Keratinocyte (primary cell): ENCODE data around the gene CA5B. TPM values are rescaled to one million over a fixed set of nuclear protein-coding genes. Genes with fewer than 3 reads are reported as not detected.

Experiments used
- DNase-seq: peaks from one replicate; pipeline ENCODE4 v3.0.0-alpha.2; 2011; ENCODE audit warnings: low read depth, missing footprints, low spot score
- FAIRE-seq: peaks from 2 replicates; lab custom pipeline; 2011; peaks lifted over from hg19 to GRCh38; lab: Jason Lieb, UNC
- H2AFZ ChIP-seq: 2 replicates; pipeline ENCODE4 v1.6.0; 2012; ENCODE audit warnings: low read length, control low read depth, inconsistent platforms; ENCODE audit not compliant: control insufficient read depth
- H3K27ac ChIP-seq: 2 replicates; pipeline ENCODE4 v1.5.1; 2011; ENCODE audit warnings: low read length; ENCODE audit not compliant: control insufficient read depth, insufficient read depth
- H3K27me3 ChIP-seq: 3 replicates; pipeline ENCODE4 v1.6.0; 2011; ENCODE audit warnings: low read length; ENCODE audit not compliant: control insufficient read depth, insufficient read depth; ENCODE audit errors: extremely low read depth
- H3K36me3 ChIP-seq, 2 experiments: 2 replicates in 1 of 2; 3 replicates in 1 of 2; pipeline ENCODE4 v1.5.1; 2011; ENCODE audit warnings: low read length in 2 of 2, mild to moderate bottlenecking in 1 of 2; ENCODE audit not compliant: control insufficient read depth in 2 of 2, insufficient read depth in 2 of 2; ENCODE audit errors: extremely low read depth in 1 of 2
- H3K4me1 ChIP-seq: 3 replicates; pipeline ENCODE4 v1.5.1; 2011; ENCODE audit warnings: low read length; ENCODE audit not compliant: control insufficient read depth, insufficient read depth; ENCODE audit errors: extremely low read depth
- H3K4me2 ChIP-seq: 3 replicates; pipeline ENCODE4 v1.6.0; 2011; ENCODE audit warnings: low read depth, low read length; ENCODE audit not compliant: control insufficient read depth, insufficient read depth; ENCODE audit errors: extremely low read depth
- H3K4me3 ChIP-seq, 3 experiments: fragments of 200-600 bp in 1 of 3; sonication (generic) in 1 of 3; 2 replicates in 2 of 3; 3 replicates in 1 of 3; pipeline ENCODE4 v1.5.1; 2011 to 2016; ENCODE audit warnings: low read length in 3 of 3, mild to moderate bottlenecking in 3 of 3, control low read depth in 2 of 3, inconsistent platforms in 1 of 3, low read depth in 1 of 3, mixed read lengths in 1 of 3, mixed run types in 1 of 3, moderate library complexity in 1 of 3; ENCODE audit not compliant: control insufficient read depth in 2 of 3, insufficient read depth in 2 of 3; ENCODE audit errors: extremely low read depth in 1 of 3
- H3K79me2 ChIP-seq: 2 replicates; pipeline ENCODE4 v1.6.0; 2012; ENCODE audit warnings: low read length; ENCODE audit not compliant: control insufficient read depth, insufficient read depth
- H3K9ac ChIP-seq: 3 replicates; pipeline ENCODE4 v1.6.0; 2011; ENCODE audit warnings: low read length; ENCODE audit not compliant: control insufficient read depth, insufficient read depth; ENCODE audit errors: extremely low read depth
- H3K9me1 ChIP-seq: 3 replicates; pipeline ENCODE4 v1.6.0; 2011; ENCODE audit warnings: low read length; ENCODE audit not compliant: control insufficient read depth, insufficient read depth; ENCODE audit errors: extremely low read depth
- H3K9me3 ChIP-seq: 2 replicates; pipeline ENCODE4 v1.5.1; 2012; ENCODE audit warnings: low read depth, low read length; ENCODE audit not compliant: control insufficient read depth
- H4K20me1 ChIP-seq: 3 replicates; pipeline ENCODE4 v1.6.0; 2011; ENCODE audit warnings: low read length; ENCODE audit not compliant: control insufficient read depth, insufficient read depth; ENCODE audit errors: extremely low read depth
- EZH2 ChIP-seq: IDR thresholded peaks from one replicate; pipeline ENCODE4 v1.6.1; 2012; ENCODE audit warnings: inconsistent platforms, mild to moderate bottlenecking, low read length, moderate library complexity
- dilution Hi-C: fragments of 300-500 bp; cut with MboI; formaldehyde crosslinking; loops from one replicate; pipeline ENCODE4 v1.7.0; 2020; ENCODE audit warnings: low sequenced_read_pairs; ENCODE audit not compliant: extremely low pct_ligation_motif_present
- polyA plus RNA-seq, 5 experiments: library from polyadenylated mRNA; depleted of rRNA in 3 of 5; stranded (reverse) in 3 of 5; stranded (forward) in 1 of 5; unstranded in 1 of 5; fragments of >200 nt; gene quantifications; 1 replicate in 1 of 5; 2 replicates in 3 of 5; 3 replicates in 1 of 5; pipeline versions ENCODE4 v1.2.1 to v1.2.3, GENCODE V29; 2011 to 2012; ENCODE audit warnings: missing spikeins in 2 of 5, low read depth in 1 of 5, low replicate concordance in 1 of 5
- TF ChIP-seq, protein P1 (sequence below), 3 experiments: IDR thresholded peaks in 1 of 3; conservative IDR thresholded peaks in 1 of 3; optimal IDR thresholded peaks in 1 of 3; 2 replicates in 2 of 3; 3 replicates in 1 of 3; pipeline versions ENCODE3 to v1.5.1; 2011; ENCODE audit warnings: low read length in 3 of 3, mild to moderate bottlenecking in 3 of 3, moderate library complexity in 2 of 3, control low read depth in 1 of 3, inconsistent platforms in 1 of 3; ENCODE audit not compliant: insufficient read depth in 2 of 3; ENCODE audit errors: extremely low read depth in 1 of 3

CA5B gene
- polyA plus RNA-seq, 1 donor (not counting 4 experiments of a cell fraction or from before 2014, with no cell fraction given), result 5.2 TPM

DNA sequence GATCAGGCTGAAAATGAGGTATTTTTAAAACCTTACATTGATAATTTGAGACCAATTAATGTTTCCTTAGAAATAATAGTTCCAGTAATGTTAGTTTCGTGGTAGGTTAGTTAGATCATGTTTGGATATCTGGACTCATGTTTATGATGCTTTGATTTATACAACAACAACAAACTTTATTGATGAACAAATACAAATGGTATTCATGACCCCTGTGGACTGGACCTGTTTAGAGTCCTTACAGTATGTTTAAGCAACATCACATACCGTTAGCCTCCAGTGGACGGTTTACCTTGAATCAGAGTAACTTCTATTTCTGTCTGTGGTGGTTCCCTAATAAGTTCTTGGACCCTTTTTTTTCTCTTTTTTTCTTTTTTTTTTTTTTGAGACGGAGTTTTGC, 70.2 kb downstream of the CA5B start:
- dilution Hi-C loops, result no loop called here
- DNase-seq (no peak), FAIRE-seq (no peak)
- peaks cover 14 to 18% of the 10 kb centered on the region in 2 experiments for H3K36me3 ChIP-seq
- no peaks in the 10 kb centered on the region for H3K79me2 ChIP-seq
- H3K4me1 ChIP-seq, result no peaks in the 10 kb centered on the region
- no peak overlapping the region for H3K27ac ChIP-seq
- no peak overlapping the region for H3K9ac ChIP-seq
- no peaks in the 10 kb centered on the region for H3K9me1 ChIP-seq
- TF ChIP-seq, protein P1, sequence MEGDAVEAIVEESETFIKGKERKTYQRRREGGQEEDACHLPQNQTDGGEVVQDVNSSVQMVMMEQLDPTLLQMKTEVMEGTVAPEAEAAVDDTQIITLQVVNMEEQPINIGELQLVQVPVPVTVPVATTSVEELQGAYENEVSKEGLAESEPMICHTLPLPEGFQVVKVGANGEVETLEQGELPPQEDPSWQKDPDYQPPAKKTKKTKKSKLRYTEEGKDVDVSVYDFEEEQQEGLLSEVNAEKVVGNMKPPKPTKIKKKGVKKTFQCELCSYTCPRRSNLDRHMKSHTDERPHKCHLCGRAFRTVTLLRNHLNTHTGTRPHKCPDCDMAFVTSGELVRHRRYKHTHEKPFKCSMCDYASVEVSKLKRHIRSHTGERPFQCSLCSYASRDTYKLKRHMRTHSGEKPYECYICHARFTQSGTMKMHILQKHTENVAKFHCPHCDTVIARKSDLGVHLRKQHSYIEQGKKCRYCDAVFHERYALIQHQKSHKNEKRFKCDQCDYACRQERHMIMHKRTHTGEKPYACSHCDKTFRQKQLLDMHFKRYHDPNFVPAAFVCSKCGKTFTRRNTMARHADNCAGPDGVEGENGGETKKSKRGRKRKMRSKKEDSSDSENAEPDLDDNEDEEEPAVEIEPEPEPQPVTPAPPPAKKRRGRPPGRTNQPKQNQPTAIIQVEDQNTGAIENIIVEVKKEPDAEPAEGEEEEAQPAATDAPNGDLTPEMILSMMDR (optimal IDR thresholded peaks at IDR 0.05 in 1 of 3, IDR thresholded peaks at IDR 0.05 in 1 of 3, conservative IDR thresholded peaks at IDR 0.05 in 1 of 3; ENCODE audit: extremely low read depth in 1 of 3, insufficient read depth in 2 of 3, low read length in 3 of 3), result no peak
- no peak for TF ChIP-seq EZH2
- H3K4me2 ChIP-seq, result no peak overlapping the region
- no peak overlapping the region for H2AFZ ChIP-seq
- no peak overlapping the region for H3K4me3 ChIP-seq
- no peaks in the 10 kb centered on the region for H3K9me3 ChIP-seq
- no peaks in the 10 kb centered on the region for H3K27me3 ChIP-seq
- no peaks in the 10 kb centered on the region for H4K20me1 ChIP-seq

- no peak overlapping the region for H2AFZ ChIP-seq
- peaks cover 15 to 16% of the 10 kb centered on the region in 2 experiments for H3K36me3 ChIP-seq
- H3K4me2 ChIP-seq, result no peak overlapping the region
- TF ChIP-seq EZH2, result no peak
- TF ChIP-seq, protein P1 (optimal IDR thresholded peaks at IDR 0.05 in 1 of 3, IDR thresholded peaks at IDR 0.05 in 1 of 3, conservative IDR thresholded peaks at IDR 0.05 in 1 of 3; ENCODE audit: extremely low read depth in 1 of 3, insufficient read depth in 2 of 3, low read length in 3 of 3), result no peak
- no peaks in the 10 kb centered on the region for H4K20me1 ChIP-seq
- dilution Hi-C loops, result no loop called here
- H3K4me3 ChIP-seq, result no peak overlapping the region
- no peaks in the 10 kb centered on the region for H3K9me1 ChIP-seq
- H3K27me3 ChIP-seq, result no peaks in the 10 kb centered on the region
- FAIRE-seq (no peak), DNase-seq (no peak)
- H3K9ac ChIP-seq, result no peak overlapping the region
- H3K27ac ChIP-seq, result no peak overlapping the region
- H3K79me2 ChIP-seq, result no peaks in the 10 kb centered on the region
- no peaks in the 10 kb centered on the region for H3K4me1 ChIP-seq
- H3K9me3 ChIP-seq, result no peaks in the 10 kb centered on the region
Observed at GRCh38 chrX:15812192-15812938, 74.3 kb downstream of the CA5B start.
